ENCODE data around the gene C16orf89.
A peak's percentile ranks its signal among the peaks of the same experiment; 100 is the strongest.
"Not testable (repeated sequence)": the region's sequence is repeated elsewhere in the genome, so short reads cannot be mapped to it uniquely, and the experiment has no call there.

Gene C16orf89

DNA sequence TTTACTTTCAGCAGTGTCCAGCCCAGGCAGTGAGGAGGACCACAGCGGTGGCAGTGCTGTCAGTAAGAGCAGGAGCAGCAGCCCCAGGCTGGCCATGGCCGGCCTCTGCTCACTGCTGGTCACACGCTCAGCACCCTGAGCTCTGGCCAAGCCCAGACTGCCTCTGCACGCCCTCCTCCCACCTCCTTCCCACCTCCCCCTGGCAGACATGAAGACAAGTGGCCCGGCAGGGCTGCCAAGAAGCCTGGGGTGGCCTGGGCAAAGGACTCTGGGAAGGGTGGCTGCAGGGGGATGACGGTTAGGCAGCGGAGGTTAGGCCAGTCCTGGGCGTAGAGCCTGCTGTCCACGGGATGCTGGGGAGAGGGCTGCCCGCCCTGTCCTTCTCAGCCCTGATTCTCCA lies at the start of gene C16orf89:
TSS of gene C16orf89 (minus strand) at position 144 of the 400 bp plus-strand sequence. CDS start at position 96, 48 bp downstream.
- DNase-seq, result no peak

- not testable (repeated sequence) for DNase-seq
These were observed 45.2 kb upstream of the C16orf89 start for GRCh38 chr16:5110933-5111332.

- DNase-seq, result no peak
These were observed 42.9 kb upstream of the C16orf89 start for GRCh38 chr16:5108505-5109158.

DNA sequence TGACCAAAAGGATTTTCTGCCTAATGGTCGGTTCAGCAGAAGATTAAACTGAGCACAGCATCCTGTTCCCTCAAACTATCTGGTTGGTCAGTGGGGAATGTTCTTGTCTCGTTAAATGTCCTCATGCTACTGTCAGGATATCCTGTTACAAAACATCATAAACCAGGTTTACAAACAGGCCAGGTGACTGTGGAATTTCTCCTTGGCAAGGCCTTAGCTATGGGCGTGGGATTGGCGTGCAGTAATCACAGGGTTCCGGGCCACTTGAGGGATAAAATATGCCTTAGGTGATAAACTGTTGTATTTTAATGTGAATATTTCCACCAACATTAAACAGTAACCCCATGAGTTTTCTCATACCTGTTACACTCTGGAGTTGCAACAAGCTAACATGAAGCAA lies 39.3 kb upstream of the C16orf89 start:
- not testable (repeated sequence) for DNase-seq

DNA sequence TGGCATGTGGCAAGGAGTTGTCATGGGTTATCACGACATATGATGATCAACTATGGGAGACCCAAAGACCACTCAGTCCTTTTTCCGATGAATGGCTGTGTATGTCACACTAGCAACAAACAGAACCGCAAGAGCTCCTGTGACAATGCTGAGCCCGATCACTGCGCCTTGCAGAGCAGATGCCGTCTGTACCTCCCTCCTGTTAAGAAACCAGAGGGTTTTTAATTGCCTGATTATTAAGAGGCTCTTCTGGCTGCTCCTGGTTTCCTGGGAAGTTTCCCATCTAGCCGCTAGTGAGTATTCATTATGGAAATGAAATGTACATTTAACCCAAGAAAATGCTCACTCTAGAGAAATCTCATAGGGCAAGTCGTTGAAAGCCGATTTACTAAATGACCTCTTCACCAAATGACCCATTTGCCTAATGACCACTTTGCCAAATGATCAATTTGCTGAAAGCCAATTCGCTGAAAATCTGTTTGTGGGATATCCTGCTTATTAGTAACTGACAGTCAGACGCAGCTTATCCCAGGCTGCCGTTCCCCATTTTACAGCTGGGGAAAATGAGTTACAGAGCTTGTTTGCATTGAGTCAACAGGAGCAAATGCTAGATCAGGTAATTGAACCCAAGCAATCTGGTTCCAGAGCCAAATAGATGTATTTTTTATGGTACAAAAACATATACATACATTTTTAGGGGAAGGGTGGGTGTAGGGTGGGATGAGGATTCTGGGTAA lies 37.7 kb upstream of the C16orf89 start:
- DNase-seq, result not testable (repeated sequence)

DNA sequence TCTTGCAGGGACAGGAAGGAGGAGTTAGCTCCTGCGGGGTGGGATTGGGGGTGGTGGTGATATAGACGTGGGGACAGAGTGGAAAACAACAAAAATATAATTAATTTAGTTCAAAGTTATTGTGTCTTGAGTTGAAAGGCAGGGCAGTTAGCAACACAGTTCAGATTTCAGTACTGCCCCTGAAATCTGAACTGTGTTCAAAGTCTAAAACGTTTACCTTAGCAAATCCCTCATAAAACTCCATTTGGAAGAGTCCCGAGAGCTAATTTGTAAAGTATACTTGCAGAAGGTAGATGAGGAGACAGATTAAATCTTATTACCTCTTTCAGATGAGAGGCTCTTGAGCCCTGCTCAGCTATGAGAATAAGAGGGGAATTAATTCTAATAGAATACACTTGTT lies 33.4 kb upstream of the C16orf89 start:
- DNase-seq, result not testable (repeated sequence)

DNA sequence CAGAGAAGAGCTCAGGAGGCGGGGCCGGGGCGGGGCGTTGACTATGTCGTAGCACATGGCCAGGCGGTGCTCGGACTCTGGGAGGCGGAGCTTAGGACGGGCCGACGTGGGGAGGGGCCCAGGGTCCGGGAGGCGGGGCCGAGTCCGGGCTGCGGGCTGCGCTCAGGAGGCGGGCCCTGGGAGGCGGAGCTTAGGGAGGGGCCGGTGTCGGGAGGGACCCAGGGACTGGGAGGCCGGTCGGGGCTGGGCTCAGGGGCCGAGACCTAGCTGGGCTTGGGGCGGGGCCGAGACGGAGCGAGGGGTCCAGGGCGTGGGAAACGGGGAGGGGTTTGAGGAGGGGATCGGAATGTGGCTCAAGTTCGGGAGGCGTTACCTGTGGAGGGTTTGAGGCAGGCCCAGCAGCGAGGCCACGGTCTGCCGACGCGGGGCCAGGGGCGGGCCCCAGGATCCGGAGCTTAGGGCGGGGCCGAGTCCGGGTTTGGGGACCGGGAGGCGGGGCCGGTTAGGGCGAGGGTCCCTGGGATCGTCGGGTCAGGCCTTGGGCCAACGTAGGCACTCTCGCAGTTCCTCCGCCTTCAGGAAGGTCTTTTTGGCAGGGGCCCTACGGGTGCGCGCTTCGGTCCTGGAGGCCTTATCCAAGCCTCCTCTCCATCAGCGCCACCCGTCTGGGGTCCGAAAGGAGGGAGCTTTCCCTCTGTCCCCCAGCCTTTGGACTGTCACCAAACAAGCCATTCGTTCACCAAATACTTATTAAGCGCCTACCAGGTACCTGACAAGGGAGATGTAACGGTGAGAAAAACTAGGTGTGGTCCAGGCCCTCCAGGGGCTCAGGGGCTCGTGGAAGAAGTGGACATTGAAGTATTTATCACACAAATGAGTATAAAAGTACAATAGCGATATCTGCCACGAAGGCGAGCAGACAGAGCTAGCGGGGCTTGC lies 32.7 kb upstream of the C16orf89 start:
- DNase-seq, result peak in 1 of 2 experiments; percentile 6

GRCh38 chr16:5097470-5098220 lies 31.9 kb upstream of the C16orf89 start, which contains the start of gene EEF2KMT:
Gene EEF2KMT, minus strand, starts transcription at chr16:5097795. Its CDS starts 56 bp downstream, at chr16:5097739.
- DNase-seq, result peak; percentile 81 to 85

DNA sequence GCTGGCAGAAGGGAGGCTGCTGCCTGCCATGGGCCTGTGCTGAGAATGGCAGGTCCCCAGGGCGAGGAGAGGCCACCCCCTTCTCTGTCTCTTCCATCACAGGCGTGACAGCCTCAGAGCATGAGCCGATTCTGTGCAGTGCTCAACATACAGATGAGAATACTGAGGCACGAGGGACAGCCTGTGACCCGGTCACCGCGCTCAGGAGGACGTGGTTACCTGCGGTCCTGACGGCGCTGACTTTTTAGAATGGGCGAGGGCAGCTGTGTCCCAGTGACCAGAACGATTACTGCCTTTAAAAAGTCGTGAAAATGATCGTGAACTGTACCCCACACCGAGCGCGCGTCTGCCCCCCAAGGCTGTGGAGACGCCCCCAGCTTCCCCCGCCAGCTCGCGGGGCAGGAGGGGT lies 31.3 kb upstream of the C16orf89 start:
- not testable (repeated sequence) for DNase-seq

- DNase-seq, result not testable (repeated sequence)
These were observed 30.8 kb upstream of the C16orf89 start for GRCh38 chr16:5096437-5097060.

DNA sequence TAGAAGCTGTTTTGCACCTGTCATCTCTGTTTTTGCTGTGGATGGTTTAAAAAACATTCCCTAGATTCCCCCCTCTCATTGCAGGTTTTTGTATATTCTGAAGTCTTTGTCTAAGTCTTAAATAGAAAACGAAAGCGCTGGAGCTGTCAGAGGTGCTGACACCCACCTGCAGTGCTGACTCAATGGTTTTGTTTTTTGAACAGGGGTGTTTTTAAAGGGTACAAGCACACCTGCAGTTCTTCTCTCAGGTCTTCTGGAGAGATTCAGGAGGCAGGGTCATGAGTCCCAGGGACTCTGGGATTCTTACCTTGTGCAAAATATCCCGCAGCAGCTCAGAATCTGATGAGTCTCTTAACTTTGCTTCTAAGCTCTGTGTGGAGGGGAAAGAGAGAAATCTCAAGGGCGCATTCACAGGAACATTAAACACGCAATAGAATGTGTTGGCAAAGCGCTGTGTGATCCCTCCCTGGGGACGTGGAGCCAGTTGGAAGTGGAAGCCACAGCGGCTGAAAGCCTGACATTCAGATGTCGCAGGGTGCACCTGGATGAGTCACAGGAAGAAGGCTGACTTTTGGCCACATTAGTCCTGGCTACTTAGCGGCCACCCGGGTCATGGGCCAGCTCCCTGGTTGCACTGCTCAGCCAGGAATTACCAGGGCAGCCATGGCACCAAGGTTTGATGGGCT lies 29.5 kb upstream of the C16orf89 start:
- not testable (repeated sequence) for DNase-seq

GRCh38 chr16:5093746-5094145 lies 28.0 kb upstream of the C16orf89 start:
- not testable (repeated sequence) for DNase-seq

DNA sequence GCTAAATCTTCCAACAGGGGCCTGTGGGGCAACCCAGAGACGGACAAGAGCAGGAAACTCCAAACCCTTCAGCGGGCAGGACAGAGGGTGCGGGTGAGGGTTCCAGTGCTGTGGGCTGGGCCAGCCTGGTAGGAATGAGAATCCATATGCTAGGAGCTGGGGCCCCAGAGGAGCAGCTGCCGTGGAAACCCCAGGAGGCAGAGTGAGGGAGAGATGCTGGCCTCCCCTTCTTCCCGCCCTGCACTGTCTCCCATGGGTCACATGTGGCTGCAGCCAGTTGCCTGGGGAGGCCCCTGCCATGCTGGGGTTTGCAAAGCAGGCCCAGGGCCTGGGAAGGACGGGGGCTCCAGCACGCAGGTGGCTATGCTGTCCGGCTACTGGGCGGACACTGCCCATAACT lies 27.3 kb upstream of the C16orf89 start:
- DNase-seq, result not testable (repeated sequence)

DNA sequence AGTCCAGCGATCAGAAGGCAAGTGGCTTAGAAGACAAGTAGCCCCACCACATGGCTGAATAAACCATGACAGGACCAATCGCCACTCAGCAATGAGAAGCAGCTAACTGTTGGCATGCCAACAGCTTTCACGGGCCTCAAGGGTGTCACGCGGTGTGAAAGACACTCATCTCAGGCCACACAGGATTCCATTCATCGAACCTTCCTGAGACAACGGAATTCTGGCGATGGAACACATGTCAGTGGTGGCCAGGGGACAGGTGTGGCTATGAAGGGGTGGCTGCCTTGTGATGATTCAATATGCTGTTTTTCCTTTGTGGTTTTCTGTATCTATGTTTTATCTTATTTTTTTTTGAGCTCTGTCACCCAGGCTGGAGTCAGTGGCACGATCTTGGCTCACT lies 24.8 kb upstream of the C16orf89 start:
- not testable (repeated sequence) for DNase-seq

GRCh38 chr16:5089911-5090555 lies 24.3 kb upstream of the C16orf89 start:
- not testable (repeated sequence) for DNase-seq

- not testable (repeated sequence) for DNase-seq
These were observed 23.2 kb upstream of the C16orf89 start for GRCh38 chr16:5088936-5089335.

GRCh38 chr16:5088086-5088790 lies 22.5 kb upstream of the C16orf89 start:
- DNase-seq, result not testable (repeated sequence)

GRCh38 chr16:5085716-5086115 lies 20.0 kb upstream of the C16orf89 start:
- DNase-seq, result not testable (repeated sequence)

GRCh38 chr16:5084802-5085201 lies 19.0 kb upstream of the C16orf89 start:
- DNase-seq, result peak in 1 of 2 experiments; percentile 27

All from Kasumi-1 (cell line).